IMR-90 (cell line): Measurements from ENCODE around the gene RIMBP2. TPM values are rescaled to one million over a fixed set of nuclear protein-coding genes. Genes with fewer than 3 reads are reported as not detected.

Experiments used
- ATAC-seq: fragments of 200-7000 bp; cut with Tn5 transposase; 2 replicates; pipeline ENCODE4 v1.9.1; 2020; ENCODE audit warnings: low read depth, mild to moderate bottlenecking, moderate library complexity
- BruUV-seq: library from RNA; stranded (reverse); fragments of 400-500 nt; replicated peaks from 2 replicates; lab custom pipeline; 2021; lab: Mats Ljungman, UMichigan
- CTCF ChIA-PET: fragments of 300-600 bp; formaldehyde crosslinking; extraction: SDS; loops from one replicate; lab custom pipeline; 2021; ENCODE audit warnings: antibody characterized with exemption; lab: Yijun Ruan, JAX
- POLR2A ChIA-PET: fragments of 300-600 bp; sonication (Branson Sonifier 250); formaldehyde crosslinking; loops from one replicate; lab custom pipeline; 2022; ENCODE audit warnings: antibody characterized with exemption; ENCODE audit not compliant: unreplicated experiment; lab: Charles Lee
- DNase-seq: peaks from one replicate; pipeline ENCODE4 v3.0.0; 2013
- H2AFZ ChIP-seq: replicated peaks from 2 replicates; pipeline ENCODE3; 2013; ENCODE audit warnings: low read length, mild to moderate bottlenecking; ENCODE audit not compliant: poor library complexity
- H2AK5ac ChIP-seq: 2 replicates; pipeline ENCODE4 v1.6.1; 2013; ENCODE audit warnings: low read depth, low read length, inconsistent platforms
- H2AK9ac ChIP-seq: replicated peaks from 2 replicates; pipeline ENCODE3; 2013; ENCODE audit warnings: mild to moderate bottlenecking, low read depth, low read length, moderate library complexity; ENCODE audit not compliant: poor library complexity
- H2BK120ac ChIP-seq: 2 replicates; pipeline ENCODE4 v1.6.1; 2013; ENCODE audit warnings: low read depth, low read length, inconsistent platforms
- H2BK15ac ChIP-seq: 3 replicates; pipeline ENCODE4 v1.6.1; 2013; ENCODE audit warnings: low read depth, low read length, inconsistent platforms
- H2BK20ac ChIP-seq: 2 replicates; pipeline ENCODE4 v1.6.1; 2013; ENCODE audit warnings: low read depth, mild to moderate bottlenecking, inconsistent platforms, low read length, moderate library complexity
- H2BK5ac ChIP-seq: 2 replicates; pipeline ENCODE4 v1.6.1; 2013; ENCODE audit warnings: mild to moderate bottlenecking, low read depth, low read length, inconsistent platforms; ENCODE audit not compliant: poor library complexity, severe bottlenecking
- H3K14ac ChIP-seq: replicated peaks from 2 replicates; pipeline ENCODE4 v1.6.1; 2013; ENCODE audit warnings: low read depth, low read length, inconsistent platforms
- H3K18ac ChIP-seq: 2 replicates; pipeline ENCODE4 v1.6.1; 2013; ENCODE audit warnings: low read depth, low read length, control low read depth
- H3K23ac ChIP-seq: 2 replicates; pipeline ENCODE4 v1.6.1; 2013; ENCODE audit warnings: low read depth, low read length, inconsistent platforms
- H3K27ac ChIP-seq: 2 replicates; pipeline ENCODE4 v1.5.1; 2013; ENCODE audit warnings: mild to moderate bottlenecking, control low read depth, low read length; ENCODE audit not compliant: insufficient read depth
- H3K27me3 ChIP-seq: 2 replicates; pipeline ENCODE4 v1.6.1; 2013; ENCODE audit warnings: low read length; ENCODE audit not compliant: control insufficient read depth, insufficient read depth
- H3K36me3 ChIP-seq: 2 replicates; pipeline ENCODE4 v1.6.1; 2013; ENCODE audit warnings: low read length, mixed read lengths; ENCODE audit not compliant: control insufficient read depth, insufficient read depth
- H3K4ac ChIP-seq: 2 replicates; pipeline ENCODE4 v1.6.1; 2013; ENCODE audit warnings: low read depth, low read length, inconsistent platforms
- H3K4me1 ChIP-seq: 2 replicates; pipeline ENCODE4 v1.6.1; 2013; ENCODE audit warnings: low read length, mixed read lengths; ENCODE audit not compliant: control insufficient read depth, insufficient read depth
- H3K4me2 ChIP-seq: 2 replicates; pipeline ENCODE4 v1.6.1; 2013; ENCODE audit warnings: low read depth, mild to moderate bottlenecking, control low read depth, low read length, moderate library complexity
- H3K4me3 ChIP-seq: 2 replicates; pipeline ENCODE4 v1.5.1; 2013; ENCODE audit warnings: low read depth, mild to moderate bottlenecking, control low read depth, low read length, moderate library complexity; ENCODE audit not compliant: insufficient read depth
- H3K56ac ChIP-seq: 2 replicates; pipeline ENCODE4 v1.6.1; 2013; ENCODE audit warnings: low read length, inconsistent platforms; ENCODE audit not compliant: insufficient read depth; ENCODE audit errors: extremely low read depth
- H3K79me1 ChIP-seq, 2 experiments: 2 replicates each; pipeline ENCODE4 v1.6.1; 2013; ENCODE audit warnings: low read length in 2 of 2, inconsistent platforms in 1 of 2, low read depth in 1 of 2
- H3K9ac ChIP-seq: 2 replicates; pipeline ENCODE4 v1.6.1; 2013; ENCODE audit warnings: low read depth, low read length, control low read depth
- H3K9me1 ChIP-seq: 2 replicates; pipeline ENCODE4 v1.6.1; 2013; ENCODE audit warnings: low read length, inconsistent platforms; ENCODE audit not compliant: insufficient read depth
- H3K9me3 ChIP-seq: 2 replicates; pipeline ENCODE4 v1.6.1; 2013; ENCODE audit warnings: low read length; ENCODE audit not compliant: control insufficient read depth, insufficient read depth
- H4K20me1 ChIP-seq: 2 replicates; pipeline ENCODE4 v1.6.1; 2013; ENCODE audit warnings: low read length, inconsistent platforms; ENCODE audit not compliant: insufficient read depth
- H4K5ac ChIP-seq: 2 replicates; pipeline ENCODE4 v1.6.1; 2013; ENCODE audit warnings: mild to moderate bottlenecking, low read depth, low read length, control low read depth
- H4K8ac ChIP-seq, 2 experiments: 2 replicates each; pipeline ENCODE4 v1.6.1; 2013; ENCODE audit warnings: low read depth in 2 of 2, low read length in 2 of 2, control low read depth in 1 of 2, inconsistent platforms in 1 of 2
- H4K91ac ChIP-seq: 2 replicates; pipeline ENCODE4 v1.6.1; 2013; ENCODE audit warnings: low read depth, low read length, inconsistent platforms; ENCODE audit not compliant: insufficient read depth
- BHLHE40 ChIP-seq: fragments of 150-350 bp; IDR thresholded peaks from 2 replicates; pipeline ENCODE4 v1.6.1; 2016; ENCODE audit warnings: mild to moderate bottlenecking, low read depth, low read length
- CEBPB ChIP-seq: IDR thresholded peaks from 2 replicates; pipeline ENCODE4 v1.6.1; 2012; ENCODE audit warnings: low read depth, low read length, improper control_type of control experiment
- CHD1 ChIP-seq: IDR thresholded peaks from 2 replicates; pipeline ENCODE4 v1.6.1; 2012; ENCODE audit warnings: low read depth, low read length, improper control_type of control experiment
- CTCF ChIP-seq: conservative IDR thresholded peaks from 2 replicates; pipeline ENCODE4 v1.5.1; 2012; ENCODE audit warnings: mild to moderate bottlenecking, low read depth, low read length, improper control_type of control experiment
- ELK1 ChIP-seq: fragments of 150-350 bp; IDR thresholded peaks from 2 replicates; pipeline ENCODE4 v1.6.1; 2016; ENCODE audit warnings: low read depth, mild to moderate bottlenecking, low read length, moderate library complexity, borderline replicate concordance
- FOS ChIP-seq: fragments of 150-350 bp; IDR thresholded peaks from 2 replicates; pipeline ENCODE4 v1.6.1; 2016; ENCODE audit warnings: low read depth, low read length
- MAFK ChIP-seq: IDR thresholded peaks from 2 replicates; pipeline ENCODE4 v1.6.1; 2012; ENCODE audit warnings: low read depth, low read length, improper control_type of control experiment
- MAZ ChIP-seq: IDR thresholded peaks from 2 replicates; pipeline ENCODE4 v1.6.1; 2012; ENCODE audit warnings: low read depth, mild to moderate bottlenecking, low read length, improper control_type of control experiment, moderate library complexity, borderline replicate concordance
- NFE2L2 ChIP-seq: fragments of 150-350 bp; IDR thresholded peaks from 2 replicates; pipeline ENCODE4 v1.6.1; 2016; ENCODE audit warnings: low read depth, mild to moderate bottlenecking, low read length
- POLR2A ChIP-seq: IDR thresholded peaks from 2 replicates; pipeline ENCODE4 v1.6.1; 2012; ENCODE audit warnings: mild to moderate bottlenecking, low read depth, low read length
- RAD21 ChIP-seq: IDR thresholded peaks from 2 replicates; pipeline ENCODE4 v1.6.1; 2012; ENCODE audit warnings: low read length, improper control_type of control experiment
- RCOR1 ChIP-seq: IDR thresholded peaks from 2 replicates; pipeline ENCODE4 v1.6.1; 2012; ENCODE audit warnings: mild to moderate bottlenecking, low read length, improper control_type of control experiment; ENCODE audit not compliant: insufficient replicate concordance
- RFX5 ChIP-seq: IDR thresholded peaks from 2 replicates; pipeline ENCODE4 v1.8.0; 2012; ENCODE audit warnings: low read depth, mild to moderate bottlenecking, low read length, moderate library complexity
- SMC3 ChIP-seq: fragments of 150-350 bp; IDR thresholded peaks from 2 replicates; pipeline ENCODE4 v1.6.1; 2016; ENCODE audit warnings: low read depth, mild to moderate bottlenecking, antibody characterized with exemption, low read length, moderate library complexity
- USF2 ChIP-seq: fragments of 150-350 bp; IDR thresholded peaks from 2 replicates; pipeline ENCODE4 v1.6.1; 2017; ENCODE audit warnings: mild to moderate bottlenecking, antibody characterized with exemption, low read length, low read depth
- WGBS, 2 experiments: methylation state at CpG; one replicate each; pipeline versions ENCODE4 v1.1.5 to v1.1.7; 2013; ENCODE audit warnings: missing lambda C conversion rate in 2 of 2; ENCODE audit not compliant: insufficient read length in 1 of 2; ENCODE audit errors: extremely low coverage in 2 of 2; 5-methylcytosine and 5-hydroxymethylcytosine counted together
- dilution Hi-C: fragments of 300-500 bp; cut with HindIII; formaldehyde crosslinking; loops from one replicate; pipeline ENCODE4 v1.14.3; 2018; ENCODE audit warnings: low sequenced_read_pairs; ENCODE audit not compliant: unreplicated experiment
- in situ Hi-C: fragments of 300-500 bp; cut with MboI; formaldehyde crosslinking; loops from 3 replicates; pipeline ENCODE4 v1.14.3; 2019; ENCODE audit warnings: low sequenced_read_pairs, inconsistent platforms, mixed read lengths
- intact Hi-C: fragments of 100-400 bp; cut with micrococcal nuclease; formaldehyde crosslinking; loops from 2 replicates; pipeline ENCODE4 v1.10.0; 2022
- polyA plus RNA-seq, 3 experiments: library from polyadenylated mRNA; depleted of rRNA; stranded (reverse); fragments of >200 nt; gene quantifications; 2 replicates each; pipeline ENCODE4 v1.2.3, GENCODE V29; 2012; ENCODE audit warnings: low replicate concordance in 1 of 3
- total RNA-seq: library from RNA; depleted of rRNA; stranded (reverse); fragments of >200 nt; gene quantifications from 2 replicates; pipeline ENCODE4 v1.2.3, GENCODE V29; 2012

The RIMBP2 gene
- total and polyA plus RNA-seq, 2 of the 4 experiments (the other 2 are of a cell fraction) = not detected

GRCh38 chr12:130675121-130675520 lies 41.0 kb downstream of the RIMBP2 start:
- no peak overlapping the region for H3K9ac ChIP-seq
- H3K79me1 ChIP-seq = no peaks in the 10 kb centered on the region
- no peak overlapping the region for H3K4me2 ChIP-seq
- POLR2A ChIA-PET = no interaction called here
- H2AK5ac ChIP-seq = no peak overlapping the region
- no peak overlapping the region for H2AFZ ChIP-seq
- H4K5ac ChIP-seq = no peak overlapping the region
- no peak overlapping the region for H3K56ac ChIP-seq
- no peak overlapping the region for H4K8ac ChIP-seq
- WGBS, 2 experiments = 60% methylated on average over 1 of the region's 16 CpGs; no CpG with 5 or more reads in 1 of the 2 experiments
- TF ChIP-seq CTCF (no peak), FOS (no peak), USF2 (no peak), BHLHE40 (no peak), RAD21 (no peak), CHD1 (no peak), CEBPB (no peak), MAZ (no peak), MAFK (no peak), NFE2L2 (no peak), RCOR1 (no peak), RFX5 (no peak), SMC3 (no peak), ELK1 (no peak), POLR2A (no peak)
- no TSS peak for BruUV-seq
- H3K4ac ChIP-seq = no peak overlapping the region
- H3K27ac ChIP-seq = no peak overlapping the region
- no peaks in the 10 kb centered on the region for H3K27me3 ChIP-seq
- peaks cover 51% of the 10 kb centered on the region for H3K9me3 ChIP-seq
- no peak overlapping the region for H2BK120ac ChIP-seq
- no peak overlapping the region for H2BK5ac ChIP-seq
- H3K4me1 ChIP-seq = no peaks in the 10 kb centered on the region
- H3K18ac ChIP-seq = no peak overlapping the region
- CTCF ChIA-PET = no interaction called here
- no peak overlapping the region for H4K91ac ChIP-seq
- H2BK20ac ChIP-seq = no peak overlapping the region
- no peak overlapping the region for H3K23ac ChIP-seq
- intact Hi-C loops (no loop called here), dilution Hi-C loops (no loop called here), in situ Hi-C loops (no loop called here)
- no peak overlapping the region for H2BK15ac ChIP-seq
- H3K36me3 ChIP-seq = no peaks in the 10 kb centered on the region
- H2AK9ac ChIP-seq = no peak overlapping the region
- ATAC-seq (no peak), DNase-seq (no peak)
- no peak overlapping the region for H3K4me3 ChIP-seq
- H3K14ac ChIP-seq = no peak overlapping the region
- no peaks in the 10 kb centered on the region for H4K20me1 ChIP-seq
- H3K9me1 ChIP-seq = no peaks in the 10 kb centered on the region
